MM.1S (cell line): Measurements from ENCODE around the gene DPYSL4.

Experiments
- DNase-seq: peaks from one replicate; pipeline ENCODE4 v3.0.0-alpha.2; 2015
- H2AFZ ChIP-seq: fragments of 300-600 bp; sonication (generic); 2 replicates; pipeline ENCODE4 v1.6.0; 2016; ENCODE audit warnings: antibody characterized with exemption, low read length
- H3F3A ChIP-seq: fragments of 300-600 bp; sonication (generic); 2 replicates; pipeline ENCODE4 v1.6.1; 2016; ENCODE audit warnings: mild to moderate bottlenecking, antibody characterized with exemption, low read length, moderate library complexity, mixed read lengths; ENCODE audit not compliant: insufficient read depth
- H3K27ac ChIP-seq: fragments of 300-600 bp; sonication (generic); 2 replicates; pipeline ENCODE4 v1.5.1; 2016; ENCODE audit warnings: mild to moderate bottlenecking, low read length
- H3K27me3 ChIP-seq: fragments of 300-600 bp; sonication (generic); replicated peaks from 2 replicates; pipeline ENCODE4 v1.6.0; 2016; ENCODE audit warnings: low read length; ENCODE audit not compliant: insufficient read depth
- H3K36me3 ChIP-seq: fragments of 300-600 bp; sonication (generic); replicated peaks from 2 replicates; pipeline ENCODE4 v1.6.1; 2016; ENCODE audit warnings: mild to moderate bottlenecking, low read length, mixed read lengths; ENCODE audit not compliant: insufficient read depth
- H3K4me1 ChIP-seq: fragments of 300-600 bp; sonication (generic); 2 replicates; pipeline ENCODE4 v1.6.1; 2016; ENCODE audit warnings: low read length, mixed read lengths
- H3K4me2 ChIP-seq: fragments of 300-600 bp; sonication (generic); 2 replicates; pipeline ENCODE4 v1.6.0; 2016; ENCODE audit warnings: low read depth, low read length
- H3K4me3 ChIP-seq: fragments of 300-600 bp; sonication (generic); 2 replicates; pipeline ENCODE4 v1.5.1; 2016; ENCODE audit warnings: low read length, mixed read lengths
- H3K79me2 ChIP-seq: fragments of 300-600 bp; sonication (generic); 2 replicates; pipeline ENCODE4 v1.6.1; 2016; ENCODE audit warnings: mixed run types, low read length, mixed read lengths
- H3K9ac ChIP-seq: fragments of 300-600 bp; sonication (generic); 2 replicates; pipeline ENCODE4 v1.6.1; 2016; ENCODE audit warnings: low read length, mixed read lengths
- H3K9me2 ChIP-seq: fragments of 300-600 bp; sonication (generic); replicated peaks from 2 replicates; pipeline ENCODE4 v1.6.1; 2016; ENCODE audit warnings: mild to moderate bottlenecking, low read length, mixed read lengths; ENCODE audit not compliant: insufficient read depth
- H3K9me3 ChIP-seq: fragments of 300-600 bp; sonication (generic); replicated peaks from 2 replicates; pipeline ENCODE4 v1.6.1; 2016; ENCODE audit warnings: mild to moderate bottlenecking, low read length, mixed read lengths; ENCODE audit not compliant: insufficient read depth
- H4K20me1 ChIP-seq: fragments of 300-600 bp; sonication (generic); 2 replicates; pipeline ENCODE4 v1.6.1; 2016; ENCODE audit warnings: mild to moderate bottlenecking, low read length, moderate library complexity, mixed read lengths; ENCODE audit not compliant: insufficient read depth
- CTCF ChIP-seq: fragments of 300-600 bp; sonication (generic); IDR thresholded peaks from 2 replicates; pipeline ENCODE4 v1.5.1; 2016; ENCODE audit warnings: antibody characterized with exemption, low read length, mixed read lengths
- EZH2 ChIP-seq: fragments of 300-600 bp; sonication (generic); optimal IDR thresholded peaks from 2 replicates; pipeline ENCODE3; 2017; ENCODE audit warnings: low read depth, mild to moderate bottlenecking, antibody characterized with exemption, low read length, mixed read lengths
- EZH2phosphoT487 ChIP-seq: fragments of 300-600 bp; sonication (generic); IDR thresholded peaks from 2 replicates; pipeline ENCODE4 v1.6.1; 2018; ENCODE audit warnings: antibody characterized with exemption, low read length

DPYSL4 gene

GRCh38 chr10:132155723-132156381 is 30.9 kb upstream of the DPYSL4 start:
- Histone ChIP-seq H3K9ac (no peak overlapping the region), H3F3A (no peaks in the 10 kb centered on the region), H3K4me3 (no peak overlapping the region), H3K27me3 (no peaks in the 10 kb centered on the region; the same call in 1 of the 2 replicates), H4K20me1 (no peaks in the 10 kb centered on the region), H3K4me1 (no peaks in the 10 kb centered on the region), H3K9me2 (no peaks in the 10 kb centered on the region), H3K9me3 (no peaks in the 10 kb centered on the region), H3K36me3 (no peaks in the 10 kb centered on the region), H3K79me2 (no peaks in the 10 kb centered on the region), H2AFZ (no peak overlapping the region), H3K4me2 (no peak overlapping the region), H3K27ac (no peak overlapping the region)
- TF ChIP-seq CTCF: no peak
- TF ChIP-seq EZH2: no peak
- TF ChIP-seq EZH2phosphoT487: no peak
- DNase-seq: no peak

GRCh38 chr10:132156382-132156781 is 30.4 kb upstream of the DPYSL4 start:
- Histone ChIP-seq H3K36me3 (no peaks in the 10 kb centered on the region), H3K4me3 (no peak overlapping the region), H3K27ac (no peak overlapping the region), H3K9me3 (no peaks in the 10 kb centered on the region), H3K4me2 (no peak overlapping the region), H2AFZ (no peak overlapping the region), H3K79me2 (no peaks in the 10 kb centered on the region), H3K9me2 (no peaks in the 10 kb centered on the region), H3F3A (no peaks in the 10 kb centered on the region), H3K9ac (no peak overlapping the region), H3K27me3 (no peaks in the 10 kb centered on the region; the same call in 1 of the 2 replicates), H3K4me1 (no peaks in the 10 kb centered on the region), H4K20me1 (no peaks in the 10 kb centered on the region)
- TF ChIP-seq EZH2: no peak
- TF ChIP-seq EZH2phosphoT487: no peak
- TF ChIP-seq CTCF: no peak
- DNase-seq: no peak

- H3K4me3 ChIP-seq: no peak overlapping the region
- H3K4me2 ChIP-seq: no peak overlapping the region
- H3K79me2 ChIP-seq: no peaks in the 10 kb centered on the region
- DNase-seq: no peak
- H3K9me2 ChIP-seq: no peaks in the 10 kb centered on the region
- H4K20me1 ChIP-seq: no peaks in the 10 kb centered on the region
- H3K36me3 ChIP-seq: no peaks in the 10 kb centered on the region
- H3K27me3 ChIP-seq: no peaks in the 10 kb centered on the region; the same call in 1 of the 2 replicates
- H3K4me1 ChIP-seq: no peaks in the 10 kb centered on the region
- H3K9me3 ChIP-seq: no peaks in the 10 kb centered on the region
- TF ChIP-seq EZH2: no peak
- no peak for TF ChIP-seq EZH2phosphoT487
- no peak for TF ChIP-seq CTCF
- H2AFZ ChIP-seq: no peak overlapping the region
- no peak overlapping the region for H3K27ac ChIP-seq
- H3K9ac ChIP-seq: no peak overlapping the region
- H3F3A ChIP-seq: no peaks in the 10 kb centered on the region
Observed at GRCh38 chr10:132157101-132157500, 29.6 kb upstream of the DPYSL4 start.
